H9 (cell line): ENCODE results near the gene PLD5. TPM values are rescaled to one million over a fixed set of nuclear protein-coding genes. Genes with fewer than 3 reads are reported as not detected.

Experiments
- DNase-seq: peaks from one replicate; pipeline ENCODE4 v3.0.0-alpha.2; 2017
- H2AFZ ChIP-seq: one replicate; pipeline ENCODE4 v1.6.1; 2013; ENCODE audit warnings: mild to moderate bottlenecking, low read length, control low read depth, moderate library complexity
- H2AK5ac ChIP-seq: 2 replicates; pipeline ENCODE4 v1.6.1; 2013; ENCODE audit warnings: low read length, control low read depth, mixed read lengths; ENCODE audit not compliant: insufficient read length
- H2BK120ac ChIP-seq: one replicate; pipeline ENCODE4 v1.6.1; 2013; ENCODE audit warnings: low read depth, mild to moderate bottlenecking, low read length, control low read depth, inconsistent platforms; ENCODE audit not compliant: poor library complexity, severe bottlenecking
- H2BK12ac ChIP-seq: 2 replicates; pipeline ENCODE4 v1.6.1; 2013; ENCODE audit warnings: low read length, control low read depth, mixed read lengths, low read depth; ENCODE audit not compliant: insufficient read length
- H2BK15ac ChIP-seq: 2 replicates; pipeline ENCODE4 v1.6.1; 2013; ENCODE audit warnings: low read depth, low read length, control low read depth
- H2BK20ac ChIP-seq: one replicate; pipeline ENCODE4 v1.6.1; 2013; ENCODE audit warnings: low read depth, mild to moderate bottlenecking, low read length, control low read depth, inconsistent platforms; ENCODE audit not compliant: poor library complexity, severe bottlenecking
- H2BK5ac ChIP-seq: 2 replicates; pipeline ENCODE4 v1.6.1; 2013; ENCODE audit warnings: low read length, control low read depth, mixed read lengths; ENCODE audit not compliant: insufficient read length
- H3K14ac ChIP-seq: 2 replicates; pipeline ENCODE4 v1.6.1; 2013; ENCODE audit warnings: low read length, control low read depth; ENCODE audit not compliant: insufficient read depth
- H3K18ac ChIP-seq: 2 replicates; pipeline ENCODE4 v1.6.1; 2013; ENCODE audit warnings: low read depth, mild to moderate bottlenecking, mixed read lengths, low read length, control low read depth; ENCODE audit not compliant: insufficient read length
- H3K23ac ChIP-seq: 2 replicates; pipeline ENCODE4 v1.6.1; 2013; ENCODE audit warnings: low read length, control low read depth, mixed read lengths, low read depth; ENCODE audit not compliant: insufficient read length
- H3K23me2 ChIP-seq: 2 replicates; pipeline ENCODE4 v1.6.1; 2013; ENCODE audit warnings: low read depth, mild to moderate bottlenecking, mixed read lengths, low read length, control low read depth; ENCODE audit not compliant: insufficient read length, poor library complexity, severe bottlenecking
- H3K27ac ChIP-seq: 2 replicates; pipeline ENCODE4 v1.5.1; 2013; ENCODE audit warnings: low read length, control low read depth, mixed read lengths, low read depth; ENCODE audit not compliant: insufficient read length
- H3K27me3 ChIP-seq: 2 replicates; pipeline ENCODE4 v1.6.1; 2013; ENCODE audit warnings: low read length, control low read depth, inconsistent platforms; ENCODE audit not compliant: insufficient read depth
- H3K4ac ChIP-seq: 2 replicates; pipeline ENCODE4 v1.6.1; 2013; ENCODE audit warnings: low read depth, mild to moderate bottlenecking, control low read depth, inconsistent platforms, low read length, moderate library complexity
- H3K4me1 ChIP-seq: 2 replicates; pipeline ENCODE4 v1.6.1; 2013; ENCODE audit warnings: low read length, control low read depth, inconsistent platforms; ENCODE audit not compliant: insufficient read depth
- H3K4me2 ChIP-seq: 2 replicates; pipeline ENCODE4 v1.6.1; 2013; ENCODE audit warnings: low read length, control low read depth, mixed read lengths; ENCODE audit not compliant: insufficient read length, insufficient read depth
- H3K56ac ChIP-seq: 2 replicates; pipeline ENCODE4 v1.6.1; 2013; ENCODE audit warnings: low read depth, mild to moderate bottlenecking, mixed read lengths, low read length, control low read depth; ENCODE audit not compliant: insufficient read length
- H3K79me1 ChIP-seq: 2 replicates; pipeline ENCODE4 v1.6.1; 2013; ENCODE audit warnings: low read depth, mild to moderate bottlenecking, moderate library complexity, low read length, control low read depth, inconsistent platforms; ENCODE audit not compliant: insufficient read depth, poor library complexity, severe bottlenecking
- H3K79me2 ChIP-seq: 2 replicates; pipeline ENCODE4 v1.6.1; 2013; ENCODE audit warnings: low read length, control low read depth, inconsistent platforms; ENCODE audit not compliant: insufficient read depth
- H3K9ac ChIP-seq: 2 replicates; pipeline ENCODE4 v1.6.1; 2013; ENCODE audit warnings: low read length, control low read depth, mixed read lengths; ENCODE audit not compliant: insufficient read length; ENCODE audit errors: extremely low read depth
- H3K9me3 ChIP-seq: one replicate; pipeline ENCODE4 v1.6.1; 2013; ENCODE audit warnings: low read depth, low read length, inconsistent platforms; ENCODE audit not compliant: control insufficient read depth
- H3T11ph ChIP-seq: one replicate; pipeline ENCODE4 v1.6.1; 2013; ENCODE audit warnings: mild to moderate bottlenecking, low read length, control low read depth, inconsistent platforms
- H4K20me1 ChIP-seq: one replicate; pipeline ENCODE4 v1.6.1; 2013; ENCODE audit not compliant: control insufficient read depth, insufficient read length, insufficient read depth
- H4K5ac ChIP-seq: 2 replicates; pipeline ENCODE4 v1.6.1; 2013; ENCODE audit warnings: low read depth, mild to moderate bottlenecking, mixed read lengths, low read length, control low read depth; ENCODE audit not compliant: insufficient read length
- H4K8ac ChIP-seq: replicated peaks from 2 replicates; pipeline ENCODE4 v1.6.1; 2013; ENCODE audit warnings: low read length, control low read depth, mixed read lengths, low read depth; ENCODE audit not compliant: insufficient read length
- H4K91ac ChIP-seq: 2 replicates; pipeline ENCODE4 v1.6.1; 2013; ENCODE audit warnings: low read depth, mild to moderate bottlenecking, moderate library complexity, mixed read lengths, low read length, control low read depth; ENCODE audit not compliant: insufficient read length
- H3K27ac Mint-ChIP-seq, 3 experiments: 2 replicates in 2 of 3; 3 replicates in 1 of 3; pipeline ENCODE4 v1.8.0; 2020 to 2021; ENCODE audit warnings: mixed read lengths in 3 of 3, mild to moderate bottlenecking in 1 of 3, moderate library complexity in 1 of 3
- H3K27me3 Mint-ChIP-seq: 2 replicates; pipeline ENCODE4 v1.8.0; 2021; ENCODE audit warnings: low read depth, mild to moderate bottlenecking, moderate library complexity, mixed read lengths
- H3K36me3 Mint-ChIP-seq, 3 experiments: 2 replicates in 2 of 3; 3 replicates in 1 of 3; pipeline ENCODE4 v1.8.0; 2020 to 2021; ENCODE audit warnings: low read depth in 3 of 3, mixed read lengths in 3 of 3; ENCODE audit not compliant: insufficient read depth in 1 of 3
- H3K4me1 Mint-ChIP-seq, 2 experiments: 2 replicates each; pipeline ENCODE4 v1.8.0; 2020; ENCODE audit warnings: mixed read lengths in 2 of 2
- H3K4me3 Mint-ChIP-seq, 2 experiments: 2 replicates in 1 of 2; 3 replicates in 1 of 2; pipeline ENCODE4 v1.8.0; 2020 to 2021; ENCODE audit warnings: mild to moderate bottlenecking in 2 of 2, mixed read lengths in 2 of 2, moderate library complexity in 1 of 2
- H3K9me3 Mint-ChIP-seq, 2 experiments: 2 replicates in 1 of 2; 3 replicates in 1 of 2; pipeline ENCODE4 v1.8.0; 2020; ENCODE audit warnings: mild to moderate bottlenecking in 2 of 2, mixed read lengths in 2 of 2, moderate library complexity in 1 of 2
- WGBS: extraction: QIAGEN DNeasy Blood & Tissue Kit; methylation state at CpG from one replicate; pipeline ENCODE4 v1.1.7; 2013; ENCODE audit warnings: missing lambda C conversion rate, low lambda C conversion rate, mixed read lengths; ENCODE audit not compliant: insufficient read length; ENCODE audit errors: extremely low coverage; 5-methylcytosine and 5-hydroxymethylcytosine counted together
- total RNA-seq: library from RNA; stranded (reverse); gene quantifications from 2 replicates; pipeline ENCODE4 v1.2.1, GENCODE V29; 2021
- TF ChIP-seq, protein P1 (sequence below): fragments of 200-600 bp; sonication (generic); conservative IDR thresholded peaks from 3 replicates; pipeline ENCODE4 v1.8.0; 2021; ENCODE audit warnings: antibody characterized with exemption, mild to moderate bottlenecking

PLD5 gene
- total RNA-seq, 1 experiment from 2014 or later, result 5.2 TPM

DNA sequence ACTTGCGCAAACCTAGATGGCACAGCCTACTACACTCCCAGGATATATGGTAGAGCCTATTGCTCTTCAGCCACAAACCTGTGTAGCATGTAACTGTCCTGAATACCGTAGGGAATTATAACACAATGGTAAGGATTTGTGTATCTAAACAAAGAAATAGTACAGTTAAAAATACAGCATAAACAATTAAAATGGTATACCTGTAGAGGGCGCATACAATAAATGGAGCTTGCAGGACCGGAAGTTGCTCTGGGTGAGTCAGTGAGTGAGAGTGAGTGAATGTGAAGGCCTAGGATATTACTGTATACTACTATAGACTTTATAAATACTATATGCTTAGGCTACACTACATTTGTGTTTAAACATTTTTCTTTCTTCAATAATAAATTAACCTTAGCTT, 99.3 kb downstream of the PLD5 start:
- TF ChIP-seq, protein P1, sequence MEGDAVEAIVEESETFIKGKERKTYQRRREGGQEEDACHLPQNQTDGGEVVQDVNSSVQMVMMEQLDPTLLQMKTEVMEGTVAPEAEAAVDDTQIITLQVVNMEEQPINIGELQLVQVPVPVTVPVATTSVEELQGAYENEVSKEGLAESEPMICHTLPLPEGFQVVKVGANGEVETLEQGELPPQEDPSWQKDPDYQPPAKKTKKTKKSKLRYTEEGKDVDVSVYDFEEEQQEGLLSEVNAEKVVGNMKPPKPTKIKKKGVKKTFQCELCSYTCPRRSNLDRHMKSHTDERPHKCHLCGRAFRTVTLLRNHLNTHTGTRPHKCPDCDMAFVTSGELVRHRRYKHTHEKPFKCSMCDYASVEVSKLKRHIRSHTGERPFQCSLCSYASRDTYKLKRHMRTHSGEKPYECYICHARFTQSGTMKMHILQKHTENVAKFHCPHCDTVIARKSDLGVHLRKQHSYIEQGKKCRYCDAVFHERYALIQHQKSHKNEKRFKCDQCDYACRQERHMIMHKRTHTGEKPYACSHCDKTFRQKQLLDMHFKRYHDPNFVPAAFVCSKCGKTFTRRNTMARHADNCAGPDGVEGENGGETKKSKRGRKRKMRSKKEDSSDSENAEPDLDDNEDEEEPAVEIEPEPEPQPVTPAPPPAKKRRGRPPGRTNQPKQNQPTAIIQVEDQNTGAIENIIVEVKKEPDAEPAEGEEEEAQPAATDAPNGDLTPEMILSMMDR, result peak; percentile 50
- Mint-ChIP-seq H3K9me3 (no peaks in the 10 kb centered on the region), H3K36me3 (no peaks in the 10 kb centered on the region), H3K4me1 (no peaks in the 10 kb centered on the region), H3K27ac (no peak overlapping the region), H3K4me3 (no peak overlapping the region), H3K27me3 (no peaks in the 10 kb centered on the region)
- H2BK15ac ChIP-seq, result no peak overlapping the region
- H4K5ac ChIP-seq, result no peak overlapping the region
- no peak overlapping the region for H2BK20ac ChIP-seq
- H3K79me2 ChIP-seq, result no peaks in the 10 kb centered on the region
- H3K4me1 ChIP-seq, result no peaks in the 10 kb centered on the region
- H3K4me2 ChIP-seq, result no peak overlapping the region
- WGBS, result no CpG with 5 or more reads among the region's 4 CpGs
- no peak overlapping the region for H3K23ac ChIP-seq
- H3K9me3 ChIP-seq, result no peaks in the 10 kb centered on the region
- no peaks in the 10 kb centered on the region for H3K23me2 ChIP-seq
- H2AK5ac ChIP-seq, result no peak overlapping the region
- H3K79me1 ChIP-seq, result no peaks in the 10 kb centered on the region
- DNase-seq, result no peak
- H4K91ac ChIP-seq, result no peak overlapping the region
- H2AFZ ChIP-seq, result no peak overlapping the region
- H3K27me3 ChIP-seq, result no peaks in the 10 kb centered on the region
- no peak overlapping the region for H3K4ac ChIP-seq
- H2BK120ac ChIP-seq, result no peak overlapping the region
- no peak overlapping the region for H4K8ac ChIP-seq
- H2BK5ac ChIP-seq, result no peak overlapping the region
- no peak overlapping the region for H3K18ac ChIP-seq
- no peak overlapping the region for H3T11ph ChIP-seq
- no peak overlapping the region for H3K56ac ChIP-seq
- H2BK12ac ChIP-seq, result no peak overlapping the region
- H4K20me1 ChIP-seq, result no peaks in the 10 kb centered on the region
- H3K14ac ChIP-seq, result no peak overlapping the region
- no peak overlapping the region for H3K9ac ChIP-seq
- no peak overlapping the region for H3K27ac ChIP-seq
